ENCODE data around the gene HES6. TPM values are rescaled to one million over a fixed set of nuclear protein-coding genes. Genes with fewer than 3 reads are reported as not detected.

HES6 gene
- total and polyA plus RNA-seq, 3 experiments from 2014 or later = 2.2 to 5.1 (median 4.7) TPM

GRCh38 chr2:238231809-238232208 is 8.0 kb downstream of the HES6 start:
- Histone ChIP-seq H3K27me3 (ENCODE audit: insufficient read depth, low read length, poor library complexity, severe bottlenecking) (no peaks in the 10 kb centered on the region), H3K36me3 (ENCODE audit: insufficient read depth, low read length) (no peaks in the 10 kb centered on the region), H3K4me3 (ENCODE audit: low read length) (no peak overlapping the region), H3K4me1 (ENCODE audit: insufficient read depth, low read length) (peaks cover 10% of the 10 kb centered on the region), H3K27ac (ENCODE audit: low read depth, low read length) (no peak overlapping the region), H3K9me3 (ENCODE audit: low read length) (no peaks in the 10 kb centered on the region)
- peaks cover 15 to 37% (median 34%) of the 10 kb centered on the region in 3 donors for H3K4me1 Mint-ChIP-seq
- H3K9me3 Mint-ChIP-seq = peaks cover 0 to 3% (median 0%) of the 10 kb centered on the region in 5 donors
- ChIA-PET CTCF (interaction anchor here (1.2 to 1.3 kb wide), 2 partner anchors 28 to 31 kb away, joined by 3 read pairs; partner anchors contain the start of gene ILKAP), POLR2A (interaction anchor here (1.0 to 1.1 kb wide), 2 partner anchors 30 to 57 kb away, joined by 3 to 6 read pairs; partner anchors contain the start of gene PER2)
- H3K36me3 Mint-ChIP-seq = peaks cover under 1 to 5% (median 5%) of the 10 kb centered on the region in 3 donors
- peaks cover 14 to 29% of the 10 kb centered on the region in 2 donors for H3K27me3 Mint-ChIP-seq
- H3K27ac Mint-ChIP-seq = peak overlapping the region in 1 of 8 donors; percentile 72
- DNase-seq = no peak
- H3K4me3 Mint-ChIP-seq = peak overlapping the region; percentile 63 to 92 (median 85)

DNA sequence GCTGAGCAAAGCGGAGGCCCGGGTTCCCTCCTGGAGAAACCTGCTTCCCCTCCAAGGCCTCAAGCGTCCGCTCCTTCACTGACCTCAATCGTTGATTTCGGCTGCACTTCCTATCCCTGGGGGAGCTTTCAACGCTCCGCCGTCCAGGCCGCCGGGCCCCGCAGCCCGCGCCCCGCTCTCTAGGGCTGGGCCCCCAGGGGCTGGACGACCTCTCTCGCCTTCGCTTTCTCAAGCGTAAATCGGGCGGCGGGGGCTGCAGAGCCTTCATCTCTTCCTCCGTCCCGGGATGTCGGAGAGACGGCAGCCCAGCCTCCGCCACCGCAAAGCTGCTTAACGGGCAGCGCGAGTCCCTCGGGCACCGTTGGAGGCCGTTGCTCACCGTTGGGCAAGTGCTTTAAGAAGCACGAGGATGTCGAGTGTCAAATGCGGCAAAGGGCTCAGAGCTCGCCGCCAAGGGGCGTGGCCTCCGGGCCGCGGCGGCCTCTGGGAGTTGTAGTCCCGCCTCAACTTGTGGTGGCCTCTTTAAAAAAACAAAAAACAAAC is 8.5 kb downstream of the HES6 start:
- peaks cover 14 to 27% of the 10 kb centered on the region in 2 donors for H3K27me3 Mint-ChIP-seq
- H3K4me3 Mint-ChIP-seq = peak overlapping the region; percentile 63 to 92 (median 85)

DNA sequence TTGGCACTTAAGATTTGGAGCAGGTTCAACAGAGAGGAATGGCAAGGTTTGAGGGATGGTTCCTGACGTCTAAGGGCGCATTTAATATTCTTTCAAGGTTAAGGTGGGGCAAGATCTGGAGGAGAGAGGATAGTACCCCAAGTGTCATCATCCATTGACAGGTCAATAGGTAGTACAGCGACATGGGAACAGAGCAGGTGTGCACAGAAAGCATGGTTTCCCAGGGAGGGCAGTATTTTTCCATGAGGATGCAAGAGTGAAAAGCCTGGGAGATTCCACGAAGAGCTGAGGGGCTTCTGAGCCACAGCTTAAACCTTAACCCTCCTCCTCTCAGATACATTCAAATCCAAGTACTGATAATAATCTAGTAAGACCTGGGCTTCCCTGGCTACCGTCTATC is 9.1 kb downstream of the HES6 start:
- H3K9me3 ChIP-seq (ENCODE audit: low read length) = no peaks in the 10 kb centered on the region
- ChIA-PET POLR2A (interaction anchor here (1.1 kb wide), 1 partner anchor 58 kb away, joined by 3 read pairs; the partner anchor contains the start of gene PER2), CTCF (interaction anchor here (1.2 to 1.3 kb wide), 2 partner anchors 27 to 33 kb away, joined by 3 read pairs; partner anchors contain the start of gene ILKAP)
- peaks cover 10% of the 10 kb centered on the region for H3K4me1 ChIP-seq (ENCODE audit: insufficient read depth, low read length)
- peak overlapping the region; percentile 52 for H3K4me3 ChIP-seq (ENCODE audit: low read length)
- Mint-ChIP-seq H3K36me3 (peaks cover 2 to 8% (median 5%) of the 10 kb centered on the region in 3 donors), H3K27ac (peak overlapping the region in 5 of 8 donors; percentile 29 to 59 (median 45)), H3K4me1 (peaks cover 15 to 37% (median 34%) of the 10 kb centered on the region in 3 donors), H3K4me3 (peak overlapping the region; percentile 43 to 92 (median 85)), H3K9me3 (peaks cover 0 to 3% (median 0%) of the 10 kb centered on the region in 5 donors), H3K27me3 (peaks cover 8 to 23% of the 10 kb centered on the region in 2 donors)
- no peak for DNase-seq
- H3K27me3 ChIP-seq (ENCODE audit: insufficient read depth, low read length, poor library complexity, severe bottlenecking) = no peaks in the 10 kb centered on the region
- no peaks in the 10 kb centered on the region for H3K36me3 ChIP-seq (ENCODE audit: insufficient read depth, low read length)
- H3K27ac ChIP-seq (ENCODE audit: low read depth, low read length) = no peak overlapping the region

More for the DNA sequence above, 8.5 kb downstream of the HES6 start:
- Histone ChIP-seq H3K27ac (ENCODE audit: low read depth, low read length) (no peak overlapping the region), H3K4me1 (ENCODE audit: insufficient read depth, low read length) (peaks cover 10% of the 10 kb centered on the region), H3K36me3 (ENCODE audit: insufficient read depth, low read length) (no peaks in the 10 kb centered on the region), H3K4me3 (ENCODE audit: low read length) (peak overlapping the region; percentile 52), H3K27me3 (ENCODE audit: insufficient read depth, low read length, poor library complexity, severe bottlenecking) (no peaks in the 10 kb centered on the region), H3K9me3 (ENCODE audit: low read length) (no peaks in the 10 kb centered on the region)
- CTCF ChIA-PET = interaction anchor here (1.2 to 1.3 kb wide), 2 partner anchors 27 to 32 kb away, joined by 3 read pairs; partner anchors contain the start of gene ILKAP
- Mint-ChIP-seq H3K27ac (peak overlapping the region in 3 of 8 donors; percentile 72 to 85 (median 73)), H3K9me3 (peaks cover 0 to 3% (median 0%) of the 10 kb centered on the region in 5 donors), H3K36me3 (peaks cover 2 to 7% (median 5%) of the 10 kb centered on the region in 3 donors), H3K4me1 (peaks cover 15 to 37% (median 34%) of the 10 kb centered on the region in 3 donors)
- POLR2A ChIA-PET = interaction anchor here (1.0 to 1.1 kb wide), 2 partner anchors 30 to 57 kb away, joined by 3 to 6 read pairs; partner anchors contain the start of gene PER2
- peak; percentile 38 to 84 (median 71) for DNase-seq

GRCh38 chr2:238228700-238229099 is 11.1 kb downstream of the HES6 start:
- ChIA-PET CTCF (no interaction called here), POLR2A (no interaction called here)
- Mint-ChIP-seq H3K27ac (no peak overlapping the region), H3K9me3 (peaks cover 0 to 3% (median 0%) of the 10 kb centered on the region in 5 donors), H3K4me1 (peaks cover 12 to 27% (median 26%) of the 10 kb centered on the region in 3 donors), H3K36me3 (peaks cover 2 to 15% (median 5%) of the 10 kb centered on the region in 3 donors), H3K27me3 (peaks cover 0 to 19% of the 10 kb centered on the region in 2 donors), H3K4me3 (no peak overlapping the region)
- Histone ChIP-seq H3K27ac (ENCODE audit: low read depth, low read length) (no peak overlapping the region), H3K36me3 (ENCODE audit: insufficient read depth, low read length) (no peaks in the 10 kb centered on the region), H3K9me3 (ENCODE audit: low read length) (no peaks in the 10 kb centered on the region), H3K27me3 (ENCODE audit: insufficient read depth, low read length, poor library complexity, severe bottlenecking) (no peaks in the 10 kb centered on the region), H3K4me1 (ENCODE audit: insufficient read depth, low read length) (peaks cover 10% of the 10 kb centered on the region), H3K4me3 (ENCODE audit: low read length) (no peak overlapping the region)
- DNase-seq = no peak

DNA sequence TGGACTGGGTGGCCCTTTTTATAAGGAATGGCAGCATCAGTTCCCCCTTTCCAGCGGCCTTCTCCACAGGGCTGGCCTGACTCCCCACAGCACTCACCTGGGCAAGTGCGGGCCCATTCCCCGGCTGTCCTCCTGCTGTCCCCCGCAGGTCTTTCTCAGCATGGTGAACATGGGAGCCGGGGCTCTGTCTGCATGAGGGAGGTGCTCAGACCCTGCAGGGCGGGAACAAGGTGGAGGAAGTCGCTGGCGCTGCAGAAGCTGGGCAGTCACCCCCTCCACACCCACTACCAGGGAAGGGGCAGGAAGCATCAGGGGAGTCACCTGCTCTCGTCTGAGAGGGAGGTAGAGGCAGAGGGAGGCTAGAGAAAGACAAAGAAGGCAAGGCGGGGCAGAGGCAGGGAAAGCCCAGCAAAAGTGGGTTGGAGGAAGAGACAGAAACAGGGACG is 12.2 kb downstream of the HES6 start:
- no peak for DNase-seq
- H3K27me3 Mint-ChIP-seq = peaks cover 0 to 19% of the 10 kb centered on the region in 2 donors
- no peaks in the 10 kb centered on the region for H3K9me3 ChIP-seq (ENCODE audit: low read length)
- POLR2A ChIA-PET = no interaction called here
- CTCF ChIA-PET = no interaction called here
- H3K27me3 ChIP-seq (ENCODE audit: insufficient read depth, low read length, poor library complexity, severe bottlenecking) = no peaks in the 10 kb centered on the region
- H3K36me3 ChIP-seq (ENCODE audit: insufficient read depth, low read length) = no peaks in the 10 kb centered on the region
- H3K4me3 ChIP-seq (ENCODE audit: low read length) = no peak overlapping the region
- peak overlapping the region in 1 of 7 donors; percentile 38 for H3K4me3 Mint-ChIP-seq
- no peak overlapping the region for H3K27ac ChIP-seq (ENCODE audit: low read depth, low read length)
- peaks cover 4 to 15% (median 5%) of the 10 kb centered on the region in 3 donors for H3K36me3 Mint-ChIP-seq
- H3K4me1 Mint-ChIP-seq = peaks cover 9 to 25% (median 21%) of the 10 kb centered on the region in 3 donors
- peaks cover 0 to 3% (median 0%) of the 10 kb centered on the region in 5 donors for H3K9me3 Mint-ChIP-seq
- H3K4me1 ChIP-seq (ENCODE audit: insufficient read depth, low read length) = peaks cover 10% of the 10 kb centered on the region
- H3K27ac Mint-ChIP-seq = no peak overlapping the region

DNA sequence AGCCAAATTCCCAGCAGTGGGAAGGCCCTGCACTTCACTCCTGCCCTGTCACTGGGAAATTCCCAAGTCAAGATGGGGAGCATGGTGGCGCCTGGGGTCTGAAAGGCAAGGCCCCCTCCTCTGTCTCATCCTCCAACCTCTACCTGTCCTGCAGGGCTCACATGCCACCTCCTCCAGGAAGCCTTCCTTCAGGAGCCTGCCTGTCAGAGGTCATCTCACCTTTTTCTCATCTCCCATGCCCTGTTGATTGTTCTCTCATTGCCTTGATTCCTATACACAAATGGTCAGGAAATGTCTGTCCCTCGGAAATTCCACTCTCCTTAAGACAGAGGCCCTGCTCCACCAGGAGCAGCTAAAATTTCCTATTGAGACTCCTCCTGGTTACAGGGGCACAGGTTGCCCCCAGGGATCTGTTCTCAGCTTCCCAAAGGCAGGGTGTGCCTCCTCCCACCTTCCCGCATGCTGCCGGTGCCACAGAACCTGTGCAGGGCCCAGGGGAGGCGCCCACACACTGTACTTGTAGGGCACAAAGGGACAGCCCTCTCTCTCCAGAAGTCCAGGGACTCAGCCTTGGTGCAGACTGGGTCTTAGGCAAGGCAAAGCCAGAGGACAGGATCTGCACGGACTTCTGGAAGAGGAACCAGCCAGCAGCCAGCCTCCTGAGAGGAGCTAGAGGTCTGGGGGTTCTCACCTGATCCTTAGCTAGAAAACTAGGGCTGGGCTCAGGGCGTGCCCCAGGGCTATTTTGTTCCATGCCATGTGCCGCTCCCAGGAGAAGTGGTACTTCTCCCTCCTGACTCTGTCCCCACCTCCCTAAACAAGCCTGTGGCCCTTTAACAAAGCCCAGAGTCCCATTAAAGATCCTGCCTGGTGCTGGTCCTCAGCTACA is 12.9 kb downstream of the HES6 start:
- H3K27me3 ChIP-seq (ENCODE audit: insufficient read depth, low read length, poor library complexity, severe bottlenecking) = no peaks in the 10 kb centered on the region
- no peak overlapping the region for H3K4me3 ChIP-seq (ENCODE audit: low read length)
- no peak overlapping the region for H3K4me3 Mint-ChIP-seq
- peaks cover 0 to 3% (median 0%) of the 10 kb centered on the region in 5 donors for H3K9me3 Mint-ChIP-seq
- H3K27me3 Mint-ChIP-seq = peaks cover 0 to 19% of the 10 kb centered on the region in 2 donors
- H3K36me3 ChIP-seq (ENCODE audit: insufficient read depth, low read length) = no peaks in the 10 kb centered on the region
- peaks cover 4 to 15% (median 5%) of the 10 kb centered on the region in 3 donors for H3K36me3 Mint-ChIP-seq
- POLR2A ChIA-PET = no interaction called here
- DNase-seq = no peak
- CTCF ChIA-PET = interaction anchor here (0.6 kb wide), 1 partner anchor 36 kb away, joined by 3 read pairs; no protein-coding TSS in a partner anchor
- no peak overlapping the region for H3K27ac Mint-ChIP-seq
- no peak overlapping the region for H3K27ac ChIP-seq (ENCODE audit: low read depth, low read length)
- peaks cover 9 to 22% (median 20%) of the 10 kb centered on the region in 3 donors for H3K4me1 Mint-ChIP-seq
- no peaks in the 10 kb centered on the region for H3K9me3 ChIP-seq (ENCODE audit: low read length)
- H3K4me1 ChIP-seq (ENCODE audit: insufficient read depth, low read length) = peaks cover 10% of the 10 kb centered on the region

GRCh38 chr2:238225911-238226697 is 13.7 kb downstream of the HES6 start:
- Histone ChIP-seq H3K9me3 (ENCODE audit: low read length) (no peaks in the 10 kb centered on the region), H3K4me1 (ENCODE audit: insufficient read depth, low read length) (peaks cover 8% of the 10 kb centered on the region), H3K27ac (ENCODE audit: low read depth, low read length) (no peak overlapping the region), H3K27me3 (ENCODE audit: insufficient read depth, low read length, poor library complexity, severe bottlenecking) (no peaks in the 10 kb centered on the region), H3K4me3 (ENCODE audit: low read length) (no peak overlapping the region), H3K36me3 (ENCODE audit: insufficient read depth, low read length) (no peaks in the 10 kb centered on the region)
- Mint-ChIP-seq H3K27me3 (peaks cover 0 to 19% of the 10 kb centered on the region in 2 donors), H3K9me3 (peaks cover 0 to 3% (median 0%) of the 10 kb centered on the region in 5 donors), H3K4me3 (no peak overlapping the region), H3K27ac (no peak overlapping the region), H3K4me1 (peaks cover 6 to 13% (median 13%) of the 10 kb centered on the region in 3 donors), H3K36me3 (peaks cover 4 to 15% (median 5%) of the 10 kb centered on the region in 3 donors)
- POLR2A ChIA-PET = no interaction called here
- no peak for DNase-seq
- CTCF ChIA-PET = interaction anchor here (0.6 kb wide), 1 partner anchor 37 kb away, joined by 3 read pairs; no protein-coding TSS in a partner anchor
